ES-I3 (cell line): Measurements from ENCODE around the gene HSD17B7.
"Not testable (repeated sequence)": the region's sequence is repeated elsewhere in the genome, so short reads cannot be mapped to it uniquely, and the experiment has no call there.

ENCODE experiments used
- H3K36me3 ChIP-seq: 2 replicates; pipeline ENCODE4 v1.6.1; 2013; ENCODE audit warnings: mild to moderate bottlenecking, low read length, control low read depth, moderate library complexity; ENCODE audit not compliant: insufficient read depth
- H3K4me1 ChIP-seq: 2 replicates; pipeline ENCODE4 v1.6.1; 2013; ENCODE audit warnings: mild to moderate bottlenecking, control low read depth, low read length; ENCODE audit not compliant: insufficient read depth
- H3K9ac ChIP-seq: 2 replicates; pipeline ENCODE4 v1.6.1; 2013; ENCODE audit warnings: low read depth, mild to moderate bottlenecking, low read length, moderate library complexity
- H3K9me3 ChIP-seq: 2 replicates; pipeline ENCODE4 v1.6.1; 2013; ENCODE audit warnings: mild to moderate bottlenecking, low read length, moderate library complexity; ENCODE audit not compliant: control insufficient read depth, insufficient read depth

HSD17B7 gene

GRCh38 chr1:162784926-162785325, 5.6 kb upstream of the HSD17B7 start:
- not testable (repeated sequence) for H3K9ac ChIP-seq, H3K36me3 ChIP-seq, H3K9me3 ChIP-seq, H3K4me1 ChIP-seq

- not testable (repeated sequence) for H3K36me3 ChIP-seq, H3K9ac ChIP-seq, H3K9me3 ChIP-seq, H3K4me1 ChIP-seq
Observed at GRCh38 chr1:162788783-162789182, 1.7 kb upstream of the HSD17B7 start.

GRCh38 chr1:162790985-162791357, 469 bp downstream of the HSD17B7 start:
- H3K9me3 ChIP-seq, H3K36me3 ChIP-seq, H3K4me1 ChIP-seq: not testable (repeated sequence)
- H3K9ac ChIP-seq, result peak overlapping the region; percentile 44; the same call in 1 of the 2 replicates

GRCh38 chr1:162794284-162794683, 3.8 kb downstream of the HSD17B7 start:
- H3K36me3 ChIP-seq, H3K4me1 ChIP-seq, H3K9ac ChIP-seq, H3K9me3 ChIP-seq: not testable (repeated sequence)

- not testable (repeated sequence) for H3K4me1 ChIP-seq, H3K9me3 ChIP-seq, H3K9ac ChIP-seq, H3K36me3 ChIP-seq
Observed at GRCh38 chr1:162796617-162797279, 6.2 kb downstream of the HSD17B7 start.

- H3K4me1 ChIP-seq, H3K9ac ChIP-seq, H3K36me3 ChIP-seq, H3K9me3 ChIP-seq: not testable (repeated sequence)
Observed at GRCh38 chr1:162799995-162800830, 9.7 kb downstream of the HSD17B7 start.

GRCh38 chr1:162807503-162807902, 17.0 kb downstream of the HSD17B7 start:
- H3K9me3 ChIP-seq, H3K9ac ChIP-seq, H3K4me1 ChIP-seq, H3K36me3 ChIP-seq: not testable (repeated sequence)

GRCh38 chr1:162812357-162812756, 21.9 kb downstream of the HSD17B7 start:
- not testable (repeated sequence) for H3K9ac ChIP-seq, H3K4me1 ChIP-seq, H3K9me3 ChIP-seq, H3K36me3 ChIP-seq

- H3K36me3 ChIP-seq, H3K4me1 ChIP-seq, H3K9ac ChIP-seq, H3K9me3 ChIP-seq: not testable (repeated sequence)
Observed at GRCh38 chr1:162818136-162818535, 27.6 kb downstream of the HSD17B7 start.

- H3K4me1 ChIP-seq, H3K9ac ChIP-seq, H3K9me3 ChIP-seq, H3K36me3 ChIP-seq: not testable (repeated sequence)
Observed at GRCh38 chr1:162818666-162819065, 28.2 kb downstream of the HSD17B7 start.

- Histone ChIP-seq H3K36me3 (no peaks in the 10 kb centered on the region), H3K4me1 (peaks cover 15% of the 10 kb centered on the region; the same call in 1 of the 2 replicates), H3K9me3 (no peaks in the 10 kb centered on the region), H3K9ac (peak overlapping the region; percentile 61)
Observed at GRCh38 chr1:162822391-162823200, 32.1 kb downstream of the HSD17B7 start.

GRCh38 chr1:162823231-162823630, 32.7 kb downstream of the HSD17B7 start:
- H3K9me3 ChIP-seq, result no peaks in the 10 kb centered on the region
- peak overlapping the region; percentile 61; the same call in 1 of the 2 replicates for H3K9ac ChIP-seq
- H3K36me3 ChIP-seq, result no peaks in the 10 kb centered on the region
- peaks cover 15% of the 10 kb centered on the region; the same call in 1 of the 2 replicates for H3K4me1 ChIP-seq

GRCh38 chr1:162823771-162824525, 33.4 kb downstream of the HSD17B7 start:
- H3K4me1 ChIP-seq, result peaks cover 15% of the 10 kb centered on the region; the same call in 1 of the 2 replicates
- no peaks in the 10 kb centered on the region for H3K36me3 ChIP-seq
- no peaks in the 10 kb centered on the region for H3K9me3 ChIP-seq
- no peak overlapping the region for H3K9ac ChIP-seq

GRCh38 chr1:162829268-162829667, 38.8 kb downstream of the HSD17B7 start:
- Histone ChIP-seq H3K4me1 (0 out of 2 replicates have a peak, but pooled peaks cover under 1% of the 10 kb centered on the region), H3K36me3 (no peaks in the 10 kb centered on the region), H3K9ac (no peak overlapping the region), H3K9me3 (no peaks in the 10 kb centered on the region)
